Measurements from ENCODE around the gene BICRAL. TPM values are rescaled to one million over a fixed set of nuclear protein-coding genes. Genes with fewer than 3 reads are reported as not detected.
"Not testable (repeated sequence)": the region's sequence is repeated elsewhere in the genome, so short reads cannot be mapped to it uniquely, and the experiment has no call there.

The BICRAL gene
- total and polyA plus RNA-seq, 9 of the 15 experiments (the other 6 are each of a cell fraction or from before 2014, with no cell fraction given) = 1.2 to 11.9 (median 5.6) TPM

DNA sequence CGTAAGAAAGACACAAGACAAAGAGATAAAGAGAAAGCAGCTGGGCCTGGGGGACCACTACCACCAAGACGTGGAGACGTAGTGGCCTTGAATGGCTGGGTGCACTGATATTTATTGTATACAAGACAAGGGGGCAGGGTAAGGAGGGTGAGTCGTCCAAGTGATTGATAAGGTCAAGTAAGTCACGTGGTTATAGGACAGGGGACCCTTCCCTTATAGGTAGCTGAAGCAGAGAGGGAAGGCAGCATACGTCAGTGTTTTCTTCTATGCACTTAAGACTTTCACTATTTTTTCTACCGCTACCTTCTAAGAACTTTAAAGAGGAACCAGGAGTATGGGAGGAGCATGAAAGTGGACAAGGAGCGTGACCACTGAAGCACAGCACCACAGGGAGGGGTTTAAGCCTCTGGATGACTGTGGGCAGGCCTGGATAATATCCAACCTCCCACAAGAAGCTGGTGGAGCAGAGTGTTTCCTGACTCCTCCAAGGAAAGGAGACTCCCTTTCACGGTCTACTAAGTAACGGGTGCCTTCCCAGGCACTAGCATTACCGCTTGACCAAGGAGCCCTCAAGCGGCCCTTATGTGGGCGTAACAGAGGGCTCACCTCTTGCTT, 47.9 kb upstream of the BICRAL start:
- H3K4me3 ChIP-seq; BruUV-seq (replicated peaks); H3K4me1 ChIP-seq (replicated peaks in 1 of 2; ENCODE audit: control insufficient read depth in 2 of 2, insufficient read depth in 2 of 2, low read length in 2 of 2); in situ Hi-C loops (cut with MboI); H3K9me3 ChIP-seq (replicated peaks; ENCODE audit: control insufficient read depth, insufficient read depth, low read depth, low read length); CTCF ChIA-PET (ENCODE audit: low intra/inter-chr PET ratio); ATAC-seq; FAIRE-seq; H3K79me2 ChIP-seq (ENCODE audit: control insufficient read depth, insufficient read depth, low read length); H3K9ac ChIP-seq (ENCODE audit: insufficient read depth in 1 of 2, low read depth in 2 of 2, low read length in 2 of 2); H3K27ac ChIP-seq (ENCODE audit: extremely low read depth, low read depth, low read length); H2AFZ ChIP-seq (ENCODE audit: low read depth, low read length); H3K27me3 ChIP-seq (ENCODE audit: control insufficient read depth in 2 of 2, insufficient read depth in 2 of 2, low read length in 2 of 2); DNase-seq (ENCODE audit: extremely low read depth in 1 of 4, low spot score in 3 of 4); intact Hi-C loops (cut with micrococcal nuclease); H3K9me1 ChIP-seq (ENCODE audit: control insufficient read depth, insufficient read depth, low read length); H3K36me3 ChIP-seq (ENCODE audit: control insufficient read depth, insufficient read depth, low read length); H4K20me1 ChIP-seq (replicated peaks; ENCODE audit: control insufficient read depth, insufficient read depth, low read length); H3K4me2 ChIP-seq (ENCODE audit: insufficient read depth, low read length); TF ChIP-seq TOE1 (CRISPR knock-in tag; IDR thresholded peaks at IDR 0.05; ENCODE audit: borderline replicate concordance, low read depth): not testable (repeated sequence)
- WGBS (ENCODE audit: insufficient coverage, low coverage, missing lambda C conversion rate) = 58% methylated on average over 13 of the region's 13 CpGs
- POLR2A ChIA-PET = interaction anchor here (0.7 to 1.1 kb wide), 2 partner anchors 11 to 14 kb away, joined by 3 to 5 read pairs; no protein-coding TSS in a partner anchor
- TF ChIP-seq, protein P1, sequence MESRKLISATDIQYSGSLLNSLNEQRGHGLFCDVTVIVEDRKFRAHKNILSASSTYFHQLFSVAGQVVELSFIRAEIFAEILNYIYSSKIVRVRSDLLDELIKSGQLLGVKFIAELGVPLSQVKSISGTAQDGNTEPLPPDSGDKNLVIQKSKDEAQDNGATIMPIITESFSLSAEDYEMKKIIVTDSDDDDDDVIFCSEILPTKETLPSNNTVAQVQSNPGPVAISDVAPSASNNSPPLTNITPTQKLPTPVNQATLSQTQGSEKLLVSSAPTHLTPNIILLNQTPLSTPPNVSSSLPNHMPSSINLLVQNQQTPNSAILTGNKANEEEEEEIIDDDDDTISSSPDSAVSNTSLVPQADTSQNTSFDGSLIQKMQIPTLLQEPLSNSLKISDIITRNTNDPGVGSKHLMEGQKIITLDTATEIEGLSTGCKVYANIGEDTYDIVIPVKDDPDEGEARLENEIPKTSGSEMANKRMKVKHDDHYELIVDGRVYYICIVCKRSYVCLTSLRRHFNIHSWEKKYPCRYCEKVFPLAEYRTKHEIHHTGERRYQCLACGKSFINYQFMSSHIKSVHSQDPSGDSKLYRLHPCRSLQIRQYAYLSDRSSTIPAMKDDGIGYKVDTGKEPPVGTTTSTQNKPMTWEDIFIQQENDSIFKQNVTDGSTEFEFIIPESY (CRISPR knock-in tag; IDR thresholded peaks at IDR 0.05) = peak; percentile 74
- TF ChIP-seq, protein P2, sequence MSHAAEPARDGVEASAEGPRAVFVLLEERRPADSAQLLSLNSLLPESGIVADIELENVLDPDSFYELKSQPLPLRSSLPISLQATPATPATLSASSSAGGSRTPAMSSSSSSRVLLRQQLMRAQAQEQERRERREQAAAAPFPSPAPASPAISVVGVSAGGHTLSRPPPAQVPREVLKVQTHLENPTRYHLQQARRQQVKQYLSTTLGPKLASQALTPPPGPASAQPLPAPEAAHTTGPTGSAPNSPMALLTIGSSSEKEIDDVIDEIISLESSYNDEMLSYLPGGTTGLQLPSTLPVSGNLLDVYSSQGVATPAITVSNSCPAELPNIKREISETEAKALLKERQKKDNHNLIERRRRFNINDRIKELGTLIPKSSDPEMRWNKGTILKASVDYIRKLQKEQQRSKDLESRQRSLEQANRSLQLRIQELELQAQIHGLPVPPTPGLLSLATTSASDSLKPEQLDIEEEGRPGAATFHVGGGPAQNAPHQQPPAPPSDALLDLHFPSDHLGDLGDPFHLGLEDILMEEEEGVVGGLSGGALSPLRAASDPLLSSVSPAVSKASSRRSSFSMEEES (CRISPR knock-in tag; IDR thresholded peaks at IDR 0.05) = peak; percentile 76
- TF ChIP-seq RAD51 (IDR thresholded peaks at IDR 0.05; ENCODE audit: borderline replicate concordance, low read depth) = peak; percentile 44; the same call in 1 of the 2 replicates
- TF ChIP-seq TOE1 (IDR thresholded peaks at IDR 0.05; ENCODE audit: borderline replicate concordance) = 0 out of 2 replicates have a peak, but pooled peaks have one; percentile 19
- TF ChIP-seq, protein P3, sequence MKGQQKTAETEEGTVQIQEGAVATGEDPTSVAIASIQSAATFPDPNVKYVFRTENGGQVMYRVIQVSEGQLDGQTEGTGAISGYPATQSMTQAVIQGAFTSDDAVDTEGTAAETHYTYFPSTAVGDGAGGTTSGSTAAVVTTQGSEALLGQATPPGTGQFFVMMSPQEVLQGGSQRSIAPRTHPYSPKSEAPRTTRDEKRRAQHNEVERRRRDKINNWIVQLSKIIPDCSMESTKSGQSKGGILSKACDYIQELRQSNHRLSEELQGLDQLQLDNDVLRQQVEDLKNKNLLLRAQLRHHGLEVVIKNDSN (CRISPR knock-in tag; IDR thresholded peaks at IDR 0.05) = peak; percentile 29; the same call in 1 of the 2 replicates
- peak; percentile 34; the same call in 1 of the 2 replicates for TF ChIP-seq CBFA2T2 (conservative IDR thresholded peaks at IDR 0.05)

Measured in K562 (cell line).